Tibial nerve (tissue), 3 donors: ENCODE measurements around the gene CEP112.

Experiments used
- CTCF ChIP-seq, 5 experiments: fragments of 200-600 bp in 3 of 5; fragments of 450-650 bp in 2 of 5; sonication (generic) in 3 of 5; IDR thresholded peaks; one replicate each; pipeline ENCODE4 v1.5.1; 2016 to 2019; ENCODE audit warnings: antibody characterized with exemption in 5 of 5, mild to moderate bottlenecking in 3 of 5, moderate library complexity in 2 of 5
- POLR2A ChIP-seq, 2 donors: fragments of 450-650 bp; IDR thresholded peaks; one replicate each; pipeline ENCODE4 v1.6.1; 2017; ENCODE audit warnings: antibody characterized with exemption in 2 of 2, mild to moderate bottlenecking in 2 of 2, moderate library complexity in 2 of 2

- no peak for TF ChIP-seq CTCF (IDR thresholded peaks at IDR 0.05)
- no peak for TF ChIP-seq POLR2A (IDR thresholded peaks at IDR 0.05)
These were observed 306.2 kb downstream of the CEP112 start for GRCh38 chr17:65885541-65886312.
